HL-60 (cell line): ENCODE data around the gene C17orf100.

Source experiments
- DNase-seq, 2 experiments: peaks; one replicate each; pipeline ENCODE4 v3.0.0-alpha.2; 2010 to 2020; ENCODE audit warnings: low read depth in 1 of 2, low spot score in 1 of 2
- H3K27ac ChIP-seq: fragments of 250-450 bp; sonication (Bioruptor Pico); replicated peaks from 2 replicates; pipeline ENCODE4 v1.5.1; 2020; ENCODE audit warnings: mild to moderate bottlenecking, moderate library complexity
- H3K27me3 ChIP-seq: fragments of 250-450 bp; sonication (Bioruptor Pico); 2 replicates; pipeline ENCODE4 v1.5.1; 2021; ENCODE audit warnings: mild to moderate bottlenecking, moderate library complexity; ENCODE audit not compliant: insufficient read depth, poor library complexity, severe bottlenecking
- H3K4me3 ChIP-seq: replicated peaks from 2 replicates; pipeline ENCODE4 v1.5.1; 2011; ENCODE audit warnings: mild to moderate bottlenecking, control low read depth, low read length; ENCODE audit not compliant: insufficient read depth
- CTCF ChIP-seq: IDR thresholded peaks from one replicate; pipeline ENCODE4 v1.5.1; 2011; ENCODE audit warnings: low read length, control low read depth, inconsistent platforms; ENCODE audit not compliant: insufficient read depth
- GABPA ChIP-seq: IDR thresholded peaks from 2 replicates; pipeline ENCODE4 v1.6.1; 2012; ENCODE audit warnings: low read depth
- POLR2AphosphoS5 ChIP-seq: IDR thresholded peaks from 2 replicates; pipeline ENCODE4 v1.6.1; 2012; ENCODE audit warnings: low read depth
- REST ChIP-seq: IDR thresholded peaks from 2 replicates; pipeline ENCODE4 v1.6.1; 2012; ENCODE audit warnings: low read depth; ENCODE audit not compliant: insufficient replicate concordance
- SPI1 ChIP-seq: IDR thresholded peaks from 2 replicates; pipeline ENCODE4 v1.6.1; 2012; ENCODE audit warnings: low read depth, mild to moderate bottlenecking, borderline replicate concordance

C17orf100 gene

GRCh38 chr17:6679241-6679640 lies 27.7 kb downstream of the C17orf100 start:
- H3K27me3 ChIP-seq, result no peaks in the 10 kb centered on the region
- DNase-seq, result no peak
- no peak for TF ChIP-seq SPI1
- no peak for TF ChIP-seq CTCF
- no peak for TF ChIP-seq REST
- no peak for TF ChIP-seq GABPA
- no peak for TF ChIP-seq POLR2AphosphoS5

GRCh38 chr17:6681176-6681575 lies 29.6 kb downstream of the C17orf100 start:
- no peak for DNase-seq
- TF ChIP-seq SPI1 (no peak), POLR2AphosphoS5 (no peak), REST (no peak), GABPA (no peak), CTCF (no peak)
- H3K27ac ChIP-seq, result no peak overlapping the region
- no peak overlapping the region for H3K4me3 ChIP-seq
- H3K27me3 ChIP-seq, result no peaks in the 10 kb centered on the region

More at GRCh38 chr17:6679241-6679640, 27.7 kb downstream of the C17orf100 start:
- Histone ChIP-seq H3K27ac (no peak overlapping the region), H3K4me3 (no peak overlapping the region)

GRCh38 chr17:6681671-6682070 lies 30.1 kb downstream of the C17orf100 start:
- H3K4me3 ChIP-seq, result no peak overlapping the region
- H3K27ac ChIP-seq, result no peak overlapping the region
- DNase-seq, result no peak
- TF ChIP-seq CTCF, result no peak
- no peak for TF ChIP-seq POLR2AphosphoS5
- TF ChIP-seq REST, result no peak
- TF ChIP-seq SPI1, result no peak
- no peak for TF ChIP-seq GABPA
- no peaks in the 10 kb centered on the region for H3K27me3 ChIP-seq
